GM21360 (cell line): Measurements from ENCODE around the gene AKR1D1.
"Not testable (repeated sequence)": the region's sequence is repeated elsewhere in the genome, so short reads cannot be mapped to it uniquely, and the experiment has no call there.

Experiments used
- ATAC-seq: cut with Tn5 transposase; IDR thresholded peaks from one replicate; pipeline ENCODE4 v1.9.1; 2021; ENCODE audit warnings: mild to moderate bottlenecking, moderate library complexity; ENCODE audit not compliant: unreplicated experiment

AKR1D1 gene, protein sequence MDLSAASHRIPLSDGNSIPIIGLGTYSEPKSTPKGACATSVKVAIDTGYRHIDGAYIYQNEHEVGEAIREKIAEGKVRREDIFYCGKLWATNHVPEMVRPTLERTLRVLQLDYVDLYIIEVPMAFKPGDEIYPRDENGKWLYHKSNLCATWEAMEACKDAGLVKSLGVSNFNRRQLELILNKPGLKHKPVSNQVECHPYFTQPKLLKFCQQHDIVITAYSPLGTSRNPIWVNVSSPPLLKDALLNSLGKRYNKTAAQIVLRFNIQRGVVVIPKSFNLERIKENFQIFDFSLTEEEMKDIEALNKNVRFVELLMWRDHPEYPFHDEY

GRCh38 chr7:138076196-138076595, at the start of gene AKR1D1:
Gene AKR1D1 (plus strand): TSS chr7:138076459. CDS start chr7:138076519, 60 bp downstream.
- no peak for ATAC-seq

GRCh38 chr7:138027100-138027499, 49.2 kb upstream of the AKR1D1 start:
- no peak for ATAC-seq

- ATAC-seq, result no peak
Measured at GRCh38 chr7:138029126-138029525, 47.1 kb upstream of the AKR1D1 start.

DNA sequence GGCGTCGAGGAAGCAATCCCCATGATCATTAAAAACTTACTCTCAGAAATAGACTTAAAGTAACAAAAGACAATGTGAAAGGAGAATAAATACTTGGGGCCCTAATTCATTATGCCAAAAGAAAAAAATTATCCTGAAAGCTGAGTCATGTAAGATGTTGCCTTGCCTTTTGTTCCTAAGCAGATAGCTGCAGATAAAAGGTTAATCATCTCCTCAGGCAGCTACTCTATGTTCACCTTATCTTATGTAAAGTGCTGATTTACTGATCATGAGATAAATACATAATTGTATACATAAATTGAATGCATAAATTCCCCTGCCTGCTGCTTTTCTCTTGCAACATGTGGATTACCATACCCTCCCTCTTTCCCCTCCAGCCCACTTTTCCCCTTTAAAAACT, 46.3 kb upstream of the AKR1D1 start:
- ATAC-seq, result no peak

GRCh38 chr7:138030679-138031351, 45.4 kb upstream of the AKR1D1 start:
- no peak for ATAC-seq

DNA sequence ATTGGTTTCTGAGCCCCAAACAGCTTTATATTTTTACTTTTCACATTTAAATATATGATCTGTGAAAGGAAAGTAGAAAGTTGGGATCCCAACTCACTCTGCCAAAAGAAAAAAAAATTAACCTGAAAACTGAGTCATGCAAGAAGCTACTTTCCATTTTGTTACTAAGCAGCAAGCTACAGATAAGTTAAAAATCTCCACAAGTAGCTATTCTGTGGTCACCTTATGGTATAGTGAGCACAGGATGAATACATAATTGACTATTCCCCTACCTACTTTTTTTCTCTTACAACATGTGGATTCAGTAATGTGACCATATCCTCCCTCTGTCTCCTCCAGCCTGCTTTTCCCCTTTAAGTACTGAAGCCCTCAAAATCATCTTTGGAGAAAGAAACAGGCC, 44.1 kb upstream of the AKR1D1 start:
- peak; percentile 56 for ATAC-seq

GRCh38 chr7:138032770-138033169, 43.5 kb upstream of the AKR1D1 start:
- no peak for ATAC-seq

DNA sequence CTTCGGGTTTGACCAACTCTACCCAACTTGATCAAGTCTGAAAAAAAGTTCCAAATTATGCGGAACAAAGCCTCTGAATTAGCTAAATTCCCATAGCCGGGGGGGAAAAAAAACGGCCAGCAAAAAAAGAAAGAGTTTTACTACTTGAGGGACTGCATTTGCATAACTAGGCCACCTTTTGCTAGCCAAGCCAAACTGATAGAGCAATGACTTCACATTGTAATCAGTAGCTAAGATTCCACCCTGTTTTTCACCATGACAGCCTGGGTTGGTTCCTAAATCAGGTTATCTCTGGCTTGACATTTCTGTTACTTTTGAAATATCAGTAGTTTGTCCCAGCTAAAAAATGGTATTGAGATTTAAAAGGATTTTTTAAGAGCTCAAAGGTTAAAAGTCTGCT, 43.0 kb upstream of the AKR1D1 start:
- ATAC-seq, result no peak

GRCh38 chr7:138036135-138036534, 40.1 kb upstream of the AKR1D1 start:
- no peak for ATAC-seq

GRCh38 chr7:138040063-138040462, 36.2 kb upstream of the AKR1D1 start:
- not testable (repeated sequence) for ATAC-seq

GRCh38 chr7:138044897-138045296, 31.4 kb upstream of the AKR1D1 start:
- no peak for ATAC-seq

- ATAC-seq, result no peak
Measured at GRCh38 chr7:138047907-138048306, 28.4 kb upstream of the AKR1D1 start.

DNA sequence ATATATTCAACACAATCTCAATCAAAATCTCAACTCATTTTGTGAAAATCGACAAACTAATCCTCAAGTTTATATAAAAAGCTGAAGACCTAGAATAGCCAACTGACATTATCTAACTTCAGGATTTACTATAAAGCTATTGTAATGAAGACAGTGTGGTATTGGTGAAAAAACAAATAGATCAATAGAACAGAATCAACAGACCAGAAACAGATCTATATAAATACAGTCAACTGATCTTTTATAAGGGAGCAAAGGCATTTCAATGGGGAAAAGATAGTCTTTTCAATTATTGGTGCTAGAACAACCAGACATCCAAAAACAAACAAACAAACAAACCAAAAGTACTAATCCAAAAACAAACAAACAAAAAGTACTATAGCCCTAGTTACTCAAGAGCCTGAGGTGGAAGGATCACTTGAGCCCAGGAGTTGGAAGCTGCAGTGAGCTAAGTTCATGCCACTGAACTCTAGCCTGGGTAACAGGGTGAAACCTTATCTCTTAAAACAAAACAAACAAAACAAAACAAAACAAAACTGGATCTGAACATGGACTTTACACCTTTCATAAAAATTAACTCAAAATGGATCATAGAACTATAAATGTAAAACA, 26.6 kb upstream of the AKR1D1 start:
- no peak for ATAC-seq

GRCh38 chr7:138051712-138052247, 24.5 kb upstream of the AKR1D1 start:
- ATAC-seq, result not testable (repeated sequence)

GRCh38 chr7:138052696-138053095, 23.6 kb upstream of the AKR1D1 start:
- ATAC-seq, result no peak

- ATAC-seq, result not testable (repeated sequence)
Measured at GRCh38 chr7:138055698-138056097, 20.6 kb upstream of the AKR1D1 start.

- no peak for ATAC-seq
Measured at GRCh38 chr7:138063400-138063799, 12.9 kb upstream of the AKR1D1 start.

DNA sequence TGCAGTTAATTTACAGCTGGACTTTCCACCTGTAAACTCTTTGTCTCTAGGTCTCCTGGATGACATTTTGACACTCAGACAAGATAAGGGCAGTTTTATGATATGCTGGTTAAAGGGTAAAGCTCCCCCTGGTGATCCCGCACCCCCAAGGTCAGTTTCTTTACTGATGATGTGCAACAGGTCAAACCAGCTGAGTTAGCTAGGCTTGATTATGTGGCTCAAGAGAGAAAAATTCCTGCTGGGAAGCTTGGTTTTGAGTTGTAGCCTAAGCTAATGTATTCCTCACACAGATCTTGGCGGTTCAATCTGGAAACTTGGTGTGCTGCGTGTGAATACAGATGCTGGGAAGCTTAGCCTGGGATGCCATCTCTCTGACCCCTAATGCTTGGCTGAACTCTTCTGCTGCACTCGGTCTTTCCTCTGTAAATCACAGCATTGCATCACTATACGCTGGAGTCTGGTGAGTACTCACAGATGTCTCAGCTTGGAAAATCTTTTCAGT, 11.4 kb upstream of the AKR1D1 start:
- no peak for ATAC-seq

DNA sequence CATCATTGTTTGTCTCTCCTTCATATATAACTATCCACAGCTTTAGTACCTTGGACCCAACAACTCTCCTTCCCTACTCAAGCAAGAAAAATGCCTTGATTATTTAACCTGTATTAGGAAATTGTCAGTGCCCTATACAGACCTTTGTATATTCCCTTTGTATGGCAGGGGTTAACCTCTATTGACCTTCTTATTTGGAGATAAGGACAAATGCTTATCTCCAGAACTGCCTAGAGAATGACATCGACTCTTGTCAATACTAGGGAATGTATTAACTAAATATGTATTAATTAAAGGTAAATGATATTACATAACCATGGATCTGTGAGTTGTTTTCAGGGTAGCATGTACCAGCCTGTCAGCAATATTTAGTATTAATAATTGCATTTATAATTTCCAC, 10.4 kb upstream of the AKR1D1 start:
- ATAC-seq, result no peak

GRCh38 chr7:138066954-138067394, 9.3 kb upstream of the AKR1D1 start:
- no peak for ATAC-seq

GRCh38 chr7:138067774-138068173, 8.5 kb upstream of the AKR1D1 start:
- no peak for ATAC-seq
